ENCODE data around the gene HK3.

- TF ChIP-seq CTCF (optimal IDR thresholded peaks at IDR 0.05 in 1 of 3, IDR thresholded peaks at IDR 0.05 in 1 of 3, conservative IDR thresholded peaks at IDR 0.05 in 1 of 3; ENCODE audit: extremely low read depth in 1 of 3, insufficient read depth in 2 of 3, low read length in 3 of 3): no peak
- no peak for TF ChIP-seq EZH2 (IDR thresholded peaks at IDR 0.05; ENCODE audit: low read length)
Observed at GRCh38 chr5:176862330-176862995, 36.7 kb downstream of the HK3 start.

All from keratinocyte (primary cell).